ENCODE measurements around the gene PPP1R14D. TPM values are rescaled to one million over a fixed set of nuclear protein-coding genes. Genes with fewer than 3 reads are reported as not detected.

PPP1R14D gene
- polyA plus RNA-seq, 1 donor from 2014 or later = not detected

GRCh38 chr15:40803688-40804087 lies 24.8 kb downstream of the PPP1R14D start:
- Histone ChIP-seq H3K9me2 (ENCODE audit: insufficient read depth, low read length) (no peaks in the 10 kb centered on the region), H3K4me3 (ENCODE audit: low read length) (no peak overlapping the region), H3K4me2 (ENCODE audit: low read length) (no peak overlapping the region), H3K36me3 (ENCODE audit: insufficient read depth, low read length) (no peaks in the 10 kb centered on the region), H2AFZ (ENCODE audit: low read depth, low read length) (no peak overlapping the region), H3K27ac (ENCODE audit: low read length) (no peak overlapping the region), H4K20me1 (ENCODE audit: insufficient read depth) (no peaks in the 10 kb centered on the region), H3K9ac (ENCODE audit: low read length) (no peak overlapping the region), H3K9me3 (ENCODE audit: low read length) (no peaks in the 10 kb centered on the region), H3F3A (ENCODE audit: insufficient read depth, low read length, poor library complexity, severe bottlenecking) (no peaks in the 10 kb centered on the region), H3K27me3 (ENCODE audit: insufficient read depth, low read depth, low read length) (no peaks in the 10 kb centered on the region), H3K79me2 (replicated peaks; ENCODE audit: insufficient read depth, low read length) (peaks cover 3% of the 10 kb centered on the region)
- no peak for TF ChIP-seq EP300 (conservative IDR thresholded peaks at IDR 0.05; ENCODE audit: poor library complexity, severe bottlenecking)

- no peak for TF ChIP-seq TAF1 (IDR thresholded peaks at IDR 0.05; ENCODE audit: low read depth)
- TF ChIP-seq CTCF (IDR thresholded peaks at IDR 0.05; ENCODE audit: poor library complexity, severe bottlenecking) = no peak
- TF ChIP-seq SMC3 (conservative IDR thresholded peaks at IDR 0.05; ENCODE audit: poor library complexity) = no peak
- no peak for TF ChIP-seq MXI1 (conservative IDR thresholded peaks at IDR 0.05; ENCODE audit: poor library complexity, severe bottlenecking)
- no peak for TF ChIP-seq POLR2AphosphoS5 (IDR thresholded peaks at IDR 0.05)
- no peak for TF ChIP-seq EZH2 (IDR thresholded peaks at IDR 0.05; ENCODE audit: borderline replicate concordance, insufficient read depth, low read length, poor library complexity, severe bottlenecking)
- no peak for TF ChIP-seq RAD21 (conservative IDR thresholded peaks at IDR 0.05)
- TF ChIP-seq EP300 (conservative IDR thresholded peaks at IDR 0.05; ENCODE audit: poor library complexity, severe bottlenecking) = no peak
- TF ChIP-seq REST (IDR thresholded peaks at IDR 0.05; ENCODE audit: borderline replicate concordance) = no peak
- Histone ChIP-seq H3K27ac (ENCODE audit: low read length) (no peak overlapping the region), H2AFZ (ENCODE audit: low read depth, low read length) (no peak overlapping the region), H3K9me2 (ENCODE audit: insufficient read depth, low read length) (no peaks in the 10 kb centered on the region), H4K20me1 (ENCODE audit: insufficient read depth) (no peaks in the 10 kb centered on the region), H3K4me3 (ENCODE audit: low read length) (no peak overlapping the region), H3K9me3 (ENCODE audit: low read length) (no peaks in the 10 kb centered on the region), H3F3A (ENCODE audit: insufficient read depth, low read length, poor library complexity, severe bottlenecking) (no peaks in the 10 kb centered on the region), H3K36me3 (ENCODE audit: insufficient read depth, low read length) (peaks cover 1% of the 10 kb centered on the region), H3K4me2 (ENCODE audit: low read length) (no peak overlapping the region), H3K27me3 (ENCODE audit: insufficient read depth, low read depth, low read length) (no peaks in the 10 kb centered on the region), H3K9ac (ENCODE audit: low read length) (no peak overlapping the region), H3K79me2 (replicated peaks; ENCODE audit: insufficient read depth, low read length) (peaks cover 3% of the 10 kb centered on the region)
These were observed 25.4 kb downstream of the PPP1R14D start for GRCh38 chr15:40803076-40803475.

GRCh38 chr15:40799523-40799922 lies 29.0 kb downstream of the PPP1R14D start:
- no peaks in the 10 kb centered on the region for H3F3A ChIP-seq (ENCODE audit: insufficient read depth, low read length, poor library complexity, severe bottlenecking)
- no peak overlapping the region for H2AFZ ChIP-seq (ENCODE audit: low read depth, low read length)
- H3K79me2 ChIP-seq (replicated peaks; ENCODE audit: insufficient read depth, low read length) = no peaks in the 10 kb centered on the region
- H3K27me3 ChIP-seq (ENCODE audit: insufficient read depth, low read depth, low read length) = no peaks in the 10 kb centered on the region
- H3K27ac ChIP-seq (ENCODE audit: low read length) = no peak overlapping the region
- no peak overlapping the region for H3K4me3 ChIP-seq (ENCODE audit: low read length)
- H3K4me2 ChIP-seq (ENCODE audit: low read length) = no peak overlapping the region
- H3K36me3 ChIP-seq (ENCODE audit: insufficient read depth, low read length) = peaks cover 3% of the 10 kb centered on the region
- H3K9ac ChIP-seq (ENCODE audit: low read length) = no peak overlapping the region
- no peak for TF ChIP-seq POLR2AphosphoS5 (IDR thresholded peaks at IDR 0.05)
- TF ChIP-seq RAD21 (conservative IDR thresholded peaks at IDR 0.05) = no peak
- TF ChIP-seq MXI1 (conservative IDR thresholded peaks at IDR 0.05; ENCODE audit: poor library complexity, severe bottlenecking) = no peak
- TF ChIP-seq EP300 (conservative IDR thresholded peaks at IDR 0.05; ENCODE audit: poor library complexity, severe bottlenecking) = no peak
- no peak for TF ChIP-seq REST (IDR thresholded peaks at IDR 0.05; ENCODE audit: borderline replicate concordance)
- TF ChIP-seq TAF1 (IDR thresholded peaks at IDR 0.05; ENCODE audit: low read depth) = no peak
- TF ChIP-seq EZH2 (IDR thresholded peaks at IDR 0.05; ENCODE audit: borderline replicate concordance, insufficient read depth, low read length, poor library complexity, severe bottlenecking) = no peak
- TF ChIP-seq CTCF (IDR thresholded peaks at IDR 0.05; ENCODE audit: poor library complexity, severe bottlenecking) = no peak
- no peak for TF ChIP-seq SMC3 (conservative IDR thresholded peaks at IDR 0.05; ENCODE audit: poor library complexity)
- H4K20me1 ChIP-seq (ENCODE audit: insufficient read depth) = no peaks in the 10 kb centered on the region
- H3K9me2 ChIP-seq (ENCODE audit: insufficient read depth, low read length) = no peaks in the 10 kb centered on the region
- no peaks in the 10 kb centered on the region for H3K9me3 ChIP-seq (ENCODE audit: low read length)

Data from neural cell (in vitro differentiated cells).